HTR-8/SVneo (cell line): ENCODE measurements around the gene RFC1.
"Not testable (repeated sequence)": the region's sequence is repeated elsewhere in the genome, so short reads cannot be mapped to it uniquely, and the experiment has no call there.

Experiments
- DNase-seq: peaks from one replicate; pipeline ENCODE4 v3.0.0; 2011; ENCODE audit warnings: low spot score, mixed read lengths; ENCODE audit not compliant: insufficient read length
- FAIRE-seq: peaks from 2 replicates; lab custom pipeline; 2011; peaks lifted over from hg19 to GRCh38; lab: Jason Lieb, UNC

The RFC1 gene

DNA sequence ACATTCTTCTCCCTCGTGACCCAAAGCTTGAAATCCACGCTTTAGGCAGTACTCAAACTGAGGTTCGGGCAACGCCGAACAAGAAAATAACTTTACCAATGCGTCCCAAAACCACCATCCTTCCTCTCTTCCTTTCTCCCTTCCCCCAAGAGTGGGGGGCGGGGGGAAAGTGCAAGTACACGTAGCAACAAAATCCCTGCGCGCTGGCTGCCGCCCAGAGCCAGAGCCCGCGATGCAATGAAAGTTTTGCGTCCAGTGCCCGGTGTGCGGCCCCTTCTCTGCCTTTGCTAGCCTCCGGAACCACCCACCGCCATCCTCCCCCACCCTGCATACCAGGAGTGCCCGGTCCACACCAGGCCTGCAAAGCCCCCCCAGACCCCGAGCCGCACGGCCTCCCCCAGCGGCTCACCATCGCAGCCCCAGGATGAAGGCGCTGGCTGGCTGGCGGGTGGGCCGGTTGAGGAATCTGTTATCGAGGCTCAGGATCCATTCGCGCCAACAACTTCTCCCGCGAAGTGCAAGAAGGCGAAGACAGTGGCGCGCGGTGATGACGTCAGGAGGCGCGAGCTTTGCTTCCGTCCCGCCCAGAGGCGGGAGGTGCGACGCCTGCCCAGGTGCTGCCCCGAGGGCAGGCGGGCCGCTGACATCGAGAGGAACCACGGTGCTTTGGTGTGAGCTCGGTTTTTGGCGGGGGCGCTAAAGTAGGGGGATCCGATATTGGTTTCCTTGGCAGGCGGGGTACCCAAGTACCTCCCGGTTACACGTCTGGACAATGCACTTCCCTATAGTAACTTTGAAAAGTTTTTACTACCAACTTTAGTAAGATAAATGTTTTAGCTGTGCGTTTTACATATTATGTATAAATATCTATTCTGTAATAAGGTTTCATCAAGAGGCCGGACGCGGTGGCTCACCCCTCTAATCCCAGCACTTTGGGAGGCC is at the start of gene RFC1:
RFC1 (minus strand) TSS at position 533 of the 942 bp plus-strand sequence; CDS start at position 412, 121 bp downstream.
- peak; percentile 89 for FAIRE-seq

GRCh38 chr4:39415678-39416283 is 49.6 kb upstream of the RFC1 start:
- DNase-seq (no peak), FAIRE-seq (no peak)

More for the DNA sequence above, at the start of gene RFC1:
- peak; percentile 85 for DNase-seq

DNA sequence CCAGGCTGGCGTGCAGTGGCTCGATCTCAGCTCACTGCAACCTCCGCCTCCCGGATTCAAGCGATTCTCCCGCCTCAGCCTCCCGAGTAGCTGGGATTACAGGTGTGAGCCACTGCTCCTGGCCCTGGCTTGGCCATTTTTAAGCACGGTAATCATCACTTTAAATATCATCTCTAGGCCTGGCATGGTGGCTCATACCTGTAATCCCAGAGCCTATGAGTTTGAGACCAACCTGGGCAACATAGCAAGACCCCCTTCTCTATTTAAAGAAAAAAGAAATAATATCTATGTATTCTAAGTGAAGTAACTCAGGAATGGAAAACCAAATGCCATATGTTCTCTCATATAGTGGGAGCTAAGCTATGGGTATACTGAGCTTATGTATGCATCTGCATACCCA is 45.4 kb upstream of the RFC1 start:
- FAIRE-seq, DNase-seq: not testable (repeated sequence)

DNA sequence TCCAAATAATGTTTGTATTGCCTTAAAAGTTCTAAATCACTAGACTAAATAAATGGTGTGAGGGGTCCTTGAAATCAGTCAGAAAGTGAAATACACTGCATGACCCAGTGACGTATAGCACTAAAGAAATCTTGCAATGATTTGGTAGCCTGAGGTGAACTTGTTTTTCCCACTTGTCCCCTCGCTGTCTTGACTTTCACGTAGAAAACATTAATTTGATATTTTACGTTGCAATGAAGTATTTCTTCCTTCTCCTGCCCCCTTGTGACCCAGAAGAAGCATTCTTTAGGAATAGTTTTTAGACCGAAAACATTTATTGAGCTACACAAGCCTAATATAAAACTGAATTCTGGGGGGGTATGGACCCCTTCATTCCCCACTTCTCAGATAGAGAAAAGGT is 44.3 kb upstream of the RFC1 start:
- DNase-seq: peak; percentile 27
- FAIRE-seq: no peak

GRCh38 chr4:39407584-39407885 is 41.4 kb upstream of the RFC1 start:
- no peak for DNase-seq
- no peak for FAIRE-seq

DNA sequence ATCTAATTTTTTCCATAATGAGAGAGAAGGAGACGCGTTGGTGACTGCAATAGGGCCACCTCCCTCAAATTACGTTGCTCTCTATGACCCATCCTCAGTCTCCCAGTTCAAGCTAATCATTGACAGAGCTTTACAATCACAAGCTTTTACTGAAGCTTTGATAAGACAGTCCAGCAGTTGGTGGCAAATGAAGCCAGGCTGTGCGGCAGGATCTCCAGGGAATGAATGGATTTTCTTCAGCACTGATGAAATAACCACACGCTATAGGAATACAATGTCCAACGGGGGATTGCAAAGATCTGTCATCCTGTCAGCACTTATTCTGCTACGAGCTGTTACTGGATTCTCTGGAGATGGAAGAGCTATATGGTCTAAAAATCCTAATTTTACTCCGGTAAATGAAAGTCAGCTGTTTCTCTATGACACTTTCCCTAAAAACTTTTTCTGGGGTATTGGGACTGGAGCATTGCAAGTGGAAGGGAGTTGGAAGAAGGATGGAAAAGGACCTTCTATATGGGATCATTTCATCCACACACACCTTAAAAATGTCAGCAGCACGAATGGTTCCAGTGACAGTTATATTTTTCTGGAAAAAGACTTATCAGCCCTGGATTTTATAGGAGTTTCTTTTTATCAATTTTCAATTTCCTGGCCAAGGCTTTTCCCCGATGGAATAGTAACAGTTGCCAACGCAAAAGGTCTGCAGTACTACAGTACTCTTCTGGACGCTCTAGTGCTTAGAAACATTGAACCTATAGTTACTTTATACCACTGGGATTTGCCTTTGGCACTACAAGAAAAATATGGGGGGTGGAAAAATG is 40.8 kb upstream of the RFC1 start, which contains the start of gene KLB:
KLB (plus strand) TSS at position 168 of the 821 bp plus-strand sequence; CDS start at position 188, 20 bp downstream.
- FAIRE-seq (no peak), DNase-seq (no peak)

- DNase-seq, FAIRE-seq: not testable (repeated sequence)
Measured at GRCh38 chr4:39401640-39402039, 35.5 kb upstream of the RFC1 start.

DNA sequence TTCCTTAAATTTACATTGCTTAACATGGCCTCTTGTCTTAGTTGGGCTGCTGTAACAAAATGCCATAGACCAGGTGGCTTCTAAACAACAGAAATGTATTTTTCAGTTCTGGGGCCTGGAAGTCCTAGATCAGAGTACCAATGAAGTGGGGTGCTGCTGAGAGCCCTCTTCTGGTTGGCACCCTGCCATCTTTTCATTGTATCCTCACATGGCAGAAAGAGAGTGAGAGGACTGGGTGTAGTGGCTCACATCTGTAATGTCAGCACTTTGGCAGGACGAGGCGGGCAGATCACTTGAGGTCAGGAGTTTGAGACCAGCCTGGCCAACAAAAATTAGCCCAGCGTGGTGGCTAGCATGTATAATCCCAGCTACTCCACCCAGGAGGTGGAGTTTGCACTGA is 28.5 kb upstream of the RFC1 start:
- no peak for FAIRE-seq

GRCh38 chr4:39390603-39391002 is 24.4 kb upstream of the RFC1 start:
- DNase-seq (no peak), FAIRE-seq (no peak)

More for the DNA sequence above, 28.5 kb upstream of the RFC1 start:
- no peak for DNase-seq

GRCh38 chr4:39384563-39384962 is 18.4 kb upstream of the RFC1 start:
- DNase-seq: no peak
- FAIRE-seq: no peak

- FAIRE-seq: no peak
Measured at GRCh38 chr4:39383690-39384089, 17.5 kb upstream of the RFC1 start.

DNA sequence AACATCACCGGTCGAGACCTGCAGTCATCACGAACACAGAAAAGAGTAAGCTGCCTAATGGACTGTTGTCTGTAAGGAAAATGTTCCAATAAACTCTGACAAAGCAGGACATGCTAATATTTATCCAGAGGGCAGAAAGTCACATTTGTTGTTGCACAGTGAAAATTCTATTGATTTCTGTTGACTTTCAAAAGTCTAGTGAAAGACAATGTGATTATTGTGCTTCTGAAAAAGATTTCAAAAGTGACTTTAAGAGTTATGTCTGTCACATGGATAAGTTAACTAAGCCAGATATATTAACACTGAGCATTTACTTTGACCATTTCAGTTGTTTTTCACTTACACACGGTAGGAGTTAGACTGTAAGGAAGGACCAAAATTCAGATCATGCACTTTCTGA is 9.3 kb upstream of the RFC1 start:
- FAIRE-seq: no peak
- no peak for DNase-seq

More at GRCh38 chr4:39383690-39384089, 17.5 kb upstream of the RFC1 start:
- no peak for DNase-seq

GRCh38 chr4:39371209-39371608 is 5.0 kb upstream of the RFC1 start:
- not testable (repeated sequence) for DNase-seq, FAIRE-seq

DNA sequence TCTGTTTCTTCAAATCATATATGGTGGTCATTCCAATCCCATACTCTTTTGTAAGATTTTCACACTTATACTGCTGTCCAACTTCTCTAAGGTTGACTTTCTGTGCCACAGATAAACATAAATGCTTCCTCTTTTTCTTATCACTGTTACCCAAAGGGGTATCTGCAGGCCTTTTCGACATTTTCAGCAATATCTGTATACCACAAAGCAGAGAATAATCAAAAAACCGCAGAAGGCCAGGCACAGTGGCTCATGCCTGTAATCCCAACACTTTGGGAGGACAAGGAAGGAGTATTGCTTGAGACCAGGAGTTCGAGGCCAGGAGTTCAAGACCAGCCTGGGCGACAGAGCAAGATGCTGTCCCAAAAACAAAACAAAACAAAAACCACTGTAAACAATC is 3.1 kb upstream of the RFC1 start:
- DNase-seq (no peak), FAIRE-seq (no peak)

DNA sequence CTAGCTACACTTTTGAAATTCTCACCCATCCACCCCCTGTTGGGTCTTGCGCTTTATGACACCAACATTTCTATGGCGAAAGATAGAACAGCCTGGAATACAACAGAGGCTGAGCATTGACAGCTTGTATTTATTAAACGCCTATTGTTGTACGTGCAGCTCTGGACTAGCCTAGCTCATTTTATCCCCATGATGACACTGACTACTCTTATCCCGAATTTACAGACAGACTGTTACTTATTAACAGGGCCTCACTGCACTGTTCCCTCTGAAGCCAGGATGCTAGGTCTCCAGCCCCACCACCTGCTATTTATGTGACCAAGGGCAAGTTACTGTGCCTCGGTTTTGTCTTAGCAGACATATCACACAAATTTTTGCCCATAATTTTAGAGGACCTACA is 1.0 kb upstream of the RFC1 start:
- DNase-seq (no peak), FAIRE-seq (no peak)

DNA sequence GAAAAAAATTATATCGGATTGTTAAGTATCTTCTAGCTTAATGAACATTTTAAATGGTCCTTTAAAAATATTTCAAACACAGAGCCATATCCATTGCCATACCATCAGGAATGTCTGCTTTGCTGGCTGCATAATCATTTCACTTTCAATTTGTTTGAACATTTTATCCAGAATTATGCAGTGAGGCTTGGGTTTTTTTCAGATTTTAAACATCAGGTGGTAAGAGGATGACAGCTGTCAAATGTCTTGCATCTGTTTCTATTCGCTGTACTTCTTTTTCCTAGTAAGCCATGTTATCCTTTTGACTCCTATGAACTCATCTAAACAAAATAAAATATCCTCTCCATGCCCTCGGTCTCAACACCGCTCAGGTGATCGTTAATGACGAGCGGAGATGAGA is 802 bp downstream of the RFC1 start:
- FAIRE-seq: no peak

GRCh38 chr4:39363773-39364393 is 2.3 kb downstream of the RFC1 start:
- FAIRE-seq: no peak
- DNase-seq: no peak

More for the DNA sequence above, 802 bp downstream of the RFC1 start:
- DNase-seq: no peak

DNA sequence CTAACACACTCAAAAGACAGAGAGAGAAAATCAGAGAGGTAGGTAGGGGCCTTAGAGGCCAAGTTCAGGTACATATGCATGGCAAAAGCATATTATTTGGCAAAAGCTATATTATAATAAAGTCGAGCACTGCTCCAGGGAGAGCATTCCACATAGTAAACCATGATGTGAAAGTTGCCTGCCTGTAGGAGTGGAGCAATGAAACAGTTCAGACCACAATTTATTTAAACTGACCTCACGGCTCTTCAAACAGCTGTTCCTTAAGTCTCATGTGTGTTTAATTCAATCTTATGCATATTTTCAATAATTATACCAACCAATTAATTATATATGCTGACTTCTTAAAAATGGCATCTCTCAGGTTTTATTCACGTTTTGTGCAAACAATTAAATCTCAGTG is 3.3 kb downstream of the RFC1 start:
- DNase-seq (no peak), FAIRE-seq (no peak)

GRCh38 chr4:39360611-39361010 is 5.6 kb downstream of the RFC1 start:
- not testable (repeated sequence) for FAIRE-seq, DNase-seq

DNA sequence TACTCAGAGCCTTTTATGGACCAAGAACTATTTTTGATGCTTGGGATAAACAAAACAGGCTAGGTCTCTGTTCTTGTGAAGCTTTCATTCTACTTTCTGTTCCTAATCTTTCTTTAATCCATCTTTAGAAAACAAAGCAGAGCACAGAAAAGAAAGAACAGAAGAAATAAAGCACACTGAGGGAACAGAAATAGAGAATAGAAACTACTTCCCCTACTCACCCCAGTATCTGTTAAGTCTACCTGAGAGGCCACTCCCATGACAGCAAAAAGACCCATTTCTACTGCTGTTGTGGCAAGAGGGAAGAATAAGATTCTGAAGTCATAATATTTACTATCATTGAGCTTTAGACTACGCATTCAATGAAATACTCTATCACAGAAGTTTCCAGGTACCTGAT is 9.2 kb downstream of the RFC1 start:
- DNase-seq: no peak
- no peak for FAIRE-seq
